Colon (tissue), 2 donors: ENCODE data around the gene PATL1.
A peak's percentile ranks its signal among the peaks of the same experiment; 100 is the strongest.
"Not testable (repeated sequence)": the region's sequence is repeated elsewhere in the genome, so short reads cannot be mapped to it uniquely, and the experiment has no call there.

Experiments used
- FAIRE-seq: peaks from 2 replicates; lab custom pipeline; 2012; peaks lifted over from hg19 to GRCh38; lab: Jason Lieb, UNC
- donor health status: control.
- donor health status: control.

The PATL1 gene

DNA sequence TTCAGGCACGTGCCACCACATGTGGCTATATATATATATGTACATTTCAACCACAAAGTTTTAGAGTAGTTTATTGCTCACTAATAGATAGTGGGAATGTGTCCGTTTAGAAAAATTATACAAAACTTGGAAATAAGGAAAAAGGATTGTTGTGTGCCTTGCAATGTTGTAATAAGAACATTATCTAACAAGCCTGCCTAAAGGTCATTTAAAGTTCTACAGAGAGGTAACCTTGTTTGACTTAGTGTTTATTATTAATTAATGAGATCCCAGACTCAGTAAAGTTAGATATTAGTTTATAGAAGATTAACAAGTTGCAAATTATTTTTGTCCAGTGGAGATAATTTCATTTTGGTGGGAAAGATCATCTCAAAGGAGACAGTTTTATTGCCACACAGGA lies 5.5 kb upstream of the PATL1 start:
- no peak for FAIRE-seq

DNA sequence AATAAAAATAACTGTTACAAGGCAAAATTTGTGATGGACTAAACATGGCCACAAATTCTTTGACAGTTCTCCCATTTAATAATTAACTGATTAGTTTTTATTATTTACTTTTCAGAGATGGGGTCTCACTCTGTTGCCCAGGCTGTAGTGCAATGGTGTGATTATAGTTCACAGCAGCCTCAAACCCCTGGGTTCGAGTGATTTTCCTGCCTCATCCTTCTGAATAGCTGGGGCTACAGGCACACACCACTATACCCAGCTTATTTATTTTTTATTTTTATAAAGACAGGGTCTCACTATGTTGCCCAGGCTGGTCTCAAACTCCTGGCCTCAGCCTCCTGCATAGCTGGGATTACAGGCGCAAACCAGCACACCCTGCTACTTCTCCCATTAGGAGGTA lies 4.5 kb upstream of the PATL1 start:
- FAIRE-seq = no peak

DNA sequence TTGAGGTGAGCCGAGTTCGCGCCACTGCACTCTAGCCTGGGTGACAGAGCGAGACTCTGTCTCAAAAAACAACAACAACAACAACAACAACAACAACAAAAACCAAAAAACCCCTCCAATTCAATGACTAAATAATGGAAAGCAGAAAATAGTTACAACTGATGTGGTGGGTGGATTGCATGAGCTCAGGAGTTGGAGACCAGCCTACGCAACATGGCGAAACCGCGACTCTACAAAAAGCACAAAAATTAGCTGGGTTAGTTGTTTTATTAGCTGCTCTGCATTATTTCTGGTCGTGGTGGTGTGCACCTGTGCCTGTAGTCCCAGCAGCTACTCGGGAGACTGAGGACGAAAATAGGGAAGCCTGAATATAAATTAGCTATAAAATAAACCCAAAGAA lies 2.6 kb upstream of the PATL1 start:
- no peak for FAIRE-seq

DNA sequence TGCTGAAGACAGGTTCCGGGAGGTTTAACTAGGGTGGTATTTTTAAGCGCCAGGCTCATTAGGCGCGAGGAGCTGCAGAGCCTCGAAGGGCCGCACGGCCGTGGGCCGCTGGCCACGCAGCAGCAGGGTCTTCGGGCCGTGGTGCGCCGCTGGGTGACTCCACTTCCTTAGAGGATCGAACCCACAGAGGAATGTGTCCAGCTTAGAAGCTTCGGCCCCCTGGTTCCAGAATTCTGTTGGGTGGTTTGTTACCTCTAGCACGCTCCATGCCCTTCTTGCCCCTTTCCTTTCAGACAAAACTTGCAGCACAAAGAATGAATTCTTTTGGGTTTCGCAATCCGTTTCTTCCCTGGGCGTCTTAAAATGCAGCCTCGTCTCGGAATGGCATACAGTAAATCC lies 773 bp upstream of the PATL1 start:
- no peak for FAIRE-seq

DNA sequence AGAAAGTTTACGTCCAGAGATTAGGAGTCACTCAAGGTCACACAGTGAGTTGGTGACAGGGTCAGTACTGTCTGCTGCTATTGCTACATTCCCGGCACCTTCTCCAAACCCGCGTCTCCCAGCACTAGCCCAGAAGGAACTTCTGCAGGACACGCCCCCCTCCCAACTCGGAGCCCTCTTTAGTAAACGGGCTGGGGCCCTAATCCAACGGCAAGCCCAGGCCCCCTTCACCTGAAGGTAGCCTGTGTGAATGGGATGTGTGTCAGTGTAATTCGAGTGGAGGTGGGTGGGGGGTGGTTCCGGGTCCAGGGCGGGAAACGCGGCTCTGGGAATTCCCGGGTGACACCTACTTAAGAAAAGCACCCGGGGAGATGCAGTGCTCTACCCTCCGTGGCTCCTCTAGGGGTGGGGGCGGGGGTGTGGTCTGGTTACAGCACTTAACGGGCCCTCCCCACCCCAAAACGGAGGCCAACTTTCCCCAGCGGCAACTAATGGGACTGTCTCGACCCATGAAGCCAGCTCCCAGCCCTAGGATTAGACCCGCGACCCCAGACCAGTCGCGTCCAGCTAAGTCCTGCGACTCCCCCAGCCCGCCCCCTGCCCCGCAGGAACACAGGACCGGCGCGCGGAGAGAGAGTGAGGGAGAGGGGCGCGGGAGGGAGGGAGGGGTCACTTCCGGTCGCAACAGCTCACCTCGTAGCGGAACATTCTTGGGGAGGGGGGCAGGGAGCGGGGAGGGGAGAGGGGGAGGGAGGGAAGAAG lies 468 bp downstream of the PATL1 start:
- no peak for FAIRE-seq

DNA sequence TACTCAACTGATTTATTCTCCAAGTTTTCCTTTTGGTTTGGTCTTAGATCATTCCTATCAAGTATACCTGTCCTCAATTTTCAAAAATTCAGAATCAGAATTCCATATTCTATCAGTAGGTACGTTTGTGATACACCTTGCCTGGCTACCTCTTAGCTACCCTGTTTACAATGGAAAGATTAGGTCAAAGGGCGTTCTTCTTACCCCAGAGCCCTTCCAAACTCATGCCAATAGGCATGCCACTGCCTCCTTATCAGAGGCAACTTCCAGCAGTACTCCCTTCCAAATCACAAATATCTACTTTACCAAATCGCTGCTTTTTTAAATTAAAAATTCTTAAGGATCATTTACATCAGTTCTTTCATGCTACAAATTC lies 1.0 kb downstream of the PATL1 start:
- FAIRE-seq = no peak

DNA sequence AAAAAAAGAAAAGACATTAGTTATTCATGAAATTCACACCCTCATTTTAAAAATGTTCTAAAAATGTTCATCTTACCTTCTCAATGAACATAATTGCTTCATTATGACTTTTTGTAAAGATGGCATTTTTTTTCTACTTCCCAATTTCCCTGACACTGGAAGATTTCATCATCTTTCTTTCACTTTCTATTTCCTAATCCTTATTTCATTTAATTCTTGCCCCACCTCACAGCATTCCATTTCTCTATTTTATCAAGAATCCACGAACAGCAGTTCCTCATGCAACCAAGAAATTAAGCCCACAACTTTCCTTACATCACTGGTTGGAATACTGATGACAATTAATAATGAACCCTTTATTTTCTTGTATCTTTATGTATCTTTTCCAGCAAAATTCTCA lies 1.9 kb downstream of the PATL1 start:
- no peak for FAIRE-seq

DNA sequence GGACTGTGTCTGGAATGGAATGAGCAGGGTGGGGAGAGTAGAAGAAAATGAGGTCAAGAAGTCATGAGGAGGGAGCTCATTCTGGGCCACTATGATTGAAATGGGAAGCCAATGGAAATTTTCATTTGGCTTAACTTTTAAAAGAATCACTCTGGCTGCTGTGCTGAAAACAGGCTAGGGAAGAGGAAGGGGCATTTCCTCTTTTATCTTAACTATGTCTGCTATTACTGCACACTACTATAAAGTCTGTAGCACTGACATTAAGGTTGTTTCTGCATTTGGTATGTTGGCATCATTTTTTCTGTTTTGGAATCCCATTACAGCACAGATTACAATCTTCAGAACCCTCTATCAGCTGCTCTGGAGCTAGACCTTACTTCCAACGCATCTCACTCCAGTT lies 8.2 kb downstream of the PATL1 start:
- no peak for FAIRE-seq

DNA sequence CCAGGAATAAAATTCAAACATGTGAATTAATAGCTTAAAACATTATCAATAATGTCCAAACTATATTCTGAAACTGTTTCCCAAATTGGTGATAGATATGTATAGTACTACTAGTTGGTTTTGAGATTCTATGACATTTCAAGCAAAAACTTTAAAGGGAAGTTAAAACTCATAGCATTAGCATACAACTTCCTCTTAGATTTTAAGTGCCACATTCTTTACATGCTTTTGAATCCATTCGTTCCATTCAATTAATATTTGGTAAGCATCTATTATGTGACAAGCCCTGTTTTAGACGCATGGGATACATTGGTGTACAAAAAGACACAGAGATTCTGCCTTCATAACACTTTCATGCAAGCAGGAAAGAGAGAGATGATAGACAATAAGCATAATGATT lies 8.9 kb downstream of the PATL1 start:
- no peak for FAIRE-seq

DNA sequence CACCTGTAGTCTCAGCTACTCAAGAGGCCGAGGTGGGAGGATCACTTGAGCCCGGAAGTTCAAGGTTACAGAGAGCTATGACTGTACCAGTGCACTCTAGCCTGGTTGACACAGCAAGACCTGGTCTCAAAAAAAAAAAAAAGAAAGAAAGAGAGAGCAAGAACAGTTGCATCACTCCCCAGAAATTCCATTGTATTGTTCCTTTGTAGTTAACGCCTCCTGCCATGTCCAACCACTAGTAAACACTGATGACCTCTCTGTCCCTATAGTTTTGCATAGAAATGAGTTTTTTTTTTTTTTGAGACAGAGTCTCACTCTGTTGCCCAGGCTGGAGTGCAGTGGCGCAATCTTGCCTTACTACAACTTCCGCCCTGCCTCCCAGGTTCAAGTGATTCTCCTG lies 10.8 kb downstream of the PATL1 start:
- FAIRE-seq = no peak

DNA sequence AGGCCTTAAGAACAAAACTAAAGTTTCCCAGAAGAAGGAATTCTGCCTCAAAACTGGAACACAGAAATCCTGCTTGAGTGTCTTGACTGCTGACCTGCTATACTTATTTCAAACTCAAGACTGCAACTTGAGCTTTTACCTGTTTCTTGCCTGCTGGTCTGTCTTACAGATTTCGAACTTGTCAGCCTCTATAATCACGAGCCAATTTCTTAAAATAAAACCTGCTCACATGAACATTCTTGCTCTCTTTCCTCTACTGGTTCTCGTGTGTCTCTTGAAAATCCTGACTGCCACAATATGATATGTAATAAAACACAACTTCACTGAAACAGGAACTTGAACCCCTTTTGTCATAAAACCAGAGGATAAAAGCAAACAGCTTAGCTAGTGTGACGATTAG lies 13.9 kb downstream of the PATL1 start:
- no peak for FAIRE-seq

DNA sequence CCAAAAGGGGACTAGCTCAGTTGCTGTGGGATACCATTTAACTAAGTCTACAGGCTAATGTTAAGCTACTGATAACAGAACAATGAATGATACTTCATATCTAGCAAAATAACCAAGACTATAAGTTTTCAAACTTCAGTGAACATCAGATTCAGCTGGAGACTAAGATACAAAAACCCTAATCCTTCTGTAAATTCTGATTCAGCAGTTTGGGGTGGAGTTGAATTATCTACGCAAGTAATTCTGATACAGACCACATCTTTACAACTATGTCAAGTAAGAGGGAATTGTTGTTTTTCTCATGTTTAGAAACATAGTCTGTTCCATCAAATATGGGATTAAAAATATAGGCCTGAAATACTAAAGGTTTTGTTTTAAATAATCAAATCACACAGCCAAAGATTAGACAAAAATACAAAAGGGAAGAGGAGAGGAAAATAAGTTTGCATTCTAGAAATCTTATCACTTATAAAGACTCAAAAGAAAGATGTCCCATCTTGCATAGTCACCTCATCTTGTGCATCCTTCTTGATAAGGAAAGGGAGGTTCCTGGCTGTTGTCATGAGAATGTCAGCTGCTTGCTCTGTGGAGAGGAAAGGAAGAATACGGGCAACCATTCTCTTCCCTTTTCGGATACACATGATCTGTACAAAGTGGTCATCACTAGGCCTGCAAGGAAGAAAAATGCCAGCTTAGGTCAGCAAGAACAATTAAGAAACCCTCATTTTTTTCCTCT lies 21.4 kb downstream of the PATL1 start:
- no peak for FAIRE-seq

DNA sequence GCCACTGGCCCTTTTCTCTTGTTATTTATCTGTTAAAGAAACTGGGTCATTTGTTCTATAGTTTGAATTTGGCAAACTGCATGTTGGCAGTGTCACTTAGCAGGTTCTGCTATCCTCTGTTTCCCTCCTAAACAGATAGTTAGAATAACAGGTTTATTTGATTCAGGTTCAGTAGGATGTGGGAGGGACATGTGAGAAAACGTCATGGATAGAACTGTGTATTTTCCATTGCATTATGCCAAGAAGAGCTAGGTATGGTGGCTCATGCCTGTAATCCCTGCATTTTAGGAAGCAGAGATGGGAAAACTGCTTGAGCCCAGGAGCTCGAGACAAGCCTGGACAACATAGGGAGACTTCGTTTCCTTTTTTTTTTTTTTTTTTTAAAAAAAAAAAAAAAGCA lies 24.3 kb downstream of the PATL1 start:
- FAIRE-seq = no peak

DNA sequence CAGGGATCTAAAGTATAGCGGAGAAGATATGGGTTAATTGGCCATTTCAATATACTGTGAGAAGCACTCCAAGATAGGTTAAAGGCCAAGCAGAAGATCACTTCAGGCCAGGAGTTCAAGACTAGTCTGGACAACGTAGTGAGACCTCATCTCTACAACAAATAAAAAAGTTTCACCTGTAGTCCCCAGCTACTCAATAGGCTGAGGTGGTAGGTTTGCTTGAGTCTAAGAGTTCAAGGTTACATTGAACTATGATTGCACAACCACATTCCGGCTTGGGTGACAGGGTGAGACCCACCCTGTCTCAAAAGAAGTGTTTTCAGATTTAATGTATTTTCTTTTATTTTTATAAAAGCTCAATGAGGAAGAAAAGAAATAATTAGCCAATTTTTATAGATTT lies 25.4 kb downstream of the PATL1 start:
- no peak for FAIRE-seq

DNA sequence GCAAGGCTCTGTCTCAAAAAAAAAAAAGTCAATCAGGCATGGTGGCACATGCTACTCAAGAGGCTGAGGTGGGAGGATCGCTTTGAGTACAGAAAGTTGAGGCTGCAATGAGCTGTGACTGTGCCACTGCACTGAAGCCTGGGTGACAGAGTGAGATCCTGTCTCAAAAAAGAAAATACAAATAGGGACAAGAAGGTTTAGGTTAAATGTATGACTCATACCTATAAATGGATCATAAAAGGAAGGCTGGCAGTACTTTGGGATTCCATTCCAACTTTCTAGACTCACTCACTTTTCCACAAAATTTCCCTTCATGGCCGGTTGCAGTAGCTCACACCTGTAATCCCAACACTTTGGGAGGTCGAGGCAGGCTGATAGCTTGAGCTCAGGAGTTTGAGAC lies 27.7 kb downstream of the PATL1 start:
- no peak for FAIRE-seq

DNA sequence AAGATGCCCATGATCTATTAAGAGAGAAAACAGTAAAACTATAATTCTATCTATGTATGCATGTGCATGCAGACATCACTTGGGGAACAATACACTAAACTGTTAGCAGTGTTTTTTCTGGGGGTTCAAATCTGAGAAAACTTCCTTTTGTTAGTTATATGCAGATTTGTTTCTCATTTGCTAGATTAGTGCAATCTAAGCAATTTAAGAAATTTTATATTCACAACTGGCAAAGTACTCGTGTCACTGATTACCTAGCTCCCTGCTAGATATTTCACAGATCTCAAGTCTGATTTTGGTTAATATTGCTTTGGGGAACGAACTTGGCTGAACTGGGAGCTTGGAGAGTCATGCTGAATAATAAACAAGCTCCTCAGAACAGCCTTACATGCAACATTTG lies 38.3 kb downstream of the PATL1 start:
- FAIRE-seq = no peak

DNA sequence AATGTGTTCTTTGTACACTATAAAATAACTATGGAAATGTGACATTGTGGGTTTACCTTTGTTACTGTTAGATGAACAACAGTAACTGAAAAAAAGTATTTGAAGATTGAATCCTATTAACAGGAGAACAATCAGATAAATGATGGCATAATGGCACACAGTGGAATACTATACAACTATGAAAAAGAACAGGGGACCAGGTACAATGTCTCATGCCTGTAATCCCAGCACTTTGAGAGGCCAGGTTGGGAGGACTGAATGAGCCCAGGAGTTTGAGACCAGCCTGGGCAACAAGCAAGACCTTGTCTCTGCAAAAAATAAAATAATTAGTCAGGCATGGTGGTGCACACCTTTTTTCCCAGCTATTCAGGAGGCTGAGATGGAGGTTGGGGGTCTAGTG lies 38.8 kb downstream of the PATL1 start:
- no peak for FAIRE-seq

DNA sequence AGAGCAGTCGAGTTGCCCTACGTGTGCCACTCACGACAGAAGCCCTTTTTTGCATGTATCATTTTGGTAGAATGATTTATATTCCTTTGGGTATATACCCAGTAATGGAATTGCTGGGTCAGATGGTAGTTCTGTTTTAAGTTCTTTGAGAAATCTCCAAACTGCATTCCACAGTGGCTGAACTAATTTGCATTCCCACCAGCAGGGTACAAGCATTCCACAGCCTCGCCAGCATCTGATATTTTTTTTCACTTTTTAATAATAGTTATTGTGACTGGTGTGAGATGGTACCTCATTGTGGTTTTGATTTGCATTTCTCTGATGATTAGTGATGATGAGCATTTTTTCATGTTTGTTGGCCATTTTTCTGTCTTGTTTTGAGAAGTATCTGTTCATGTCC lies 41.9 kb downstream of the PATL1 start:
- not testable (repeated sequence) for FAIRE-seq

DNA sequence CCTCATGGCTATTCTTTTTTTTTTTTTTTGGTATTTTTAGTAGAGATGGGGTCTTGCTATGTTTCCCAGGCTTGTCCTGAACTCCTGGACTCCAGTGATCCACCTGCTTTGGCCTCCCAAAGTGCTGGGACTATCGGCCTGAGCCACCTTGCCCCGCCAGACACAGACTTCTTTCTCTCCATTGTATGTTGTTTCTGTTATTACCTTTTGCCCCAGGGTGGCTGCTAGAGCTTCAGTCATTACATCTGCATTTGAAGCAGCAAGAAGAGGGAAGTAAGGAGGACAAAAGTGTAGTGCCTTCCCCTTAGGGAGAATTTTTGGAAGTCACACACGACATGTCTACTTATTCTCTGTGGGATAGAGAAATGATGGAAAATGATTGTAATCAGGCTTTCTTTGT lies 43.1 kb downstream of the PATL1 start:
- FAIRE-seq = no peak

DNA sequence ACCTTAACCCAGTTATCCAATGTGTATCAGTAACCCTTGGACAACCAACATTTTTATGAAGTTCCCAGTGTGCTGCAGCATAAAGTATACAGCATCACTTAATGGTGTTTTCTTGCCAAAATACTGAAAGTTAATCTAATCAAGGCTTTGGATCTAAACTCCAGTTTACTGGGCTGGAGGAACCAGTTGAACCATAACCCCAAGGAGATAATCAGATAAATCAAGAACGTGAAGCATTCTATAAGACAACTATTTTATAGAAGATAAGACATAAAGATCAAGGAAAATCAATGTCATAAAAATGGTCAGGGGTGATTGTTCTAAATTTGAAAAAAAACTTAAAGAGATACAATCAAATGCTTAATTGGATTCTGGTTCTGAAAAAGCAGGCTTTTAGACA lies 51.0 kb downstream of the PATL1 start:
- no peak for FAIRE-seq

DNA sequence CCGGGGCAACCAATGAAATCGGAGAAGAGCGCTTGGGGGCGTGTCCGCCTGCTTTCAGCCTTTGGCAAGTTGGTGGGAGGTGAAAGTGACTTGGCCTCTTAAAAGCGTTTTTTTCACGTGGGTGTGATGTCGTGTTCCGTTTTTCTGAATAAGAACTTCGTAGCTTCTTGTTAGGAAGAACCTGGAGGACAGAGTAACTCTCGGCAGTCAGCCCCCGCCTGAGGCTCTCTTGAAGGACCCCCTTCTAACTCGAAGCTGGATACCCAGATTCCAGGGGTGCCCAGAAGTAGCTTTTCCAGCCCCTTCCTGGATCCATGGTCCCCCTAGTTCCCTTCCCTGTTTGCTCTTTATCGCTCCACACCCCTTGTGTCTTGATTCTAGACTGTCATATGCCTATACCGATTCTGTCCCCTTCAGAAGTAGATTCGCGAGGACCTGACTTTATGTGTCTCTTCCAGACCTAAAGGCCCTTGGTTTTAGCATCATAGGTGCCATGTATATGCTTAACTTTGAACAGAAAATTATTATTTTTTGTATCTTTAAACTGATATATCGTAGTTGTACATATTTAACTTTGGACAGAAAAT lies 52.3 kb downstream of the PATL1 start:
- FAIRE-seq = no peak

DNA sequence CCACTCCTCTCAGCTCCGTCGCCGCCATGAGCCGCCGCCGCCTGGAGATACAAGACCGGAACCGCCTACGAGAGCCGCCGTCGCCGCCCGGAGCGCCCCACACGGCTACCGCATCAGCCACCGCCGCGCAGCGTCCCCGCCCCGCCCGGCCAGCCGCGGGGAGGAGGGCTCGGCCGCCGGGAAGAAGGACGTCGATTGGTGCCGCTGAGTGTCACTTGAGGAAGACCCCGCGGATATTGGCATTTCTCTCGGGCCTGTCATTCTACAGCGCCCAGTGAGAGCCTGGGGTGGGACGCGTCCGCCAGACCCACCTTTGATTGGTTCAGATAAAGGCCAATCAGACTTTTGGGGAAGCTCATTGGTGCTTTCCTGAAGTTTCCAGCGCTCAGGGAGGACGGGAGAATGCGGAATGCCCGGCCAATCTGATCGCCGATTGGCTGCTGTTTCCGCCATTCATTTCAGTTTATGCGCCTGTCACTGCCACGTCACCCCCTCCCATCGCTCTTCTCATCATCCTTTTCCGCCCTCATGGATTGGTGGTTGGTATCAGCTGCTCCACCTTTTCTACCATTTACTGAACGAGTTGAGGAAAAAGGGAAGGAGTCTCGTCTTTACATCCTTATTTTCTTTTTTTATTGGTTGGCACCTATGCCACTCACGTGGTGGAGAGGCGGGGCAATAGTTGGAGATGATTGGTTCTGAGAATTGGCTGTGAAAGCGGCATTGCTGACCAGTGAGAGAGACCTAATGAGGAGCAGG lies 53.0 kb downstream of the PATL1 start, which contains the start of gene OSBP:
Gene OSBP (minus strand): TSS at position 138 of the 759 bp plus-strand sequence. CDS start 110 bp downstream, at position 28.
- FAIRE-seq = peak; percentile 96

DNA sequence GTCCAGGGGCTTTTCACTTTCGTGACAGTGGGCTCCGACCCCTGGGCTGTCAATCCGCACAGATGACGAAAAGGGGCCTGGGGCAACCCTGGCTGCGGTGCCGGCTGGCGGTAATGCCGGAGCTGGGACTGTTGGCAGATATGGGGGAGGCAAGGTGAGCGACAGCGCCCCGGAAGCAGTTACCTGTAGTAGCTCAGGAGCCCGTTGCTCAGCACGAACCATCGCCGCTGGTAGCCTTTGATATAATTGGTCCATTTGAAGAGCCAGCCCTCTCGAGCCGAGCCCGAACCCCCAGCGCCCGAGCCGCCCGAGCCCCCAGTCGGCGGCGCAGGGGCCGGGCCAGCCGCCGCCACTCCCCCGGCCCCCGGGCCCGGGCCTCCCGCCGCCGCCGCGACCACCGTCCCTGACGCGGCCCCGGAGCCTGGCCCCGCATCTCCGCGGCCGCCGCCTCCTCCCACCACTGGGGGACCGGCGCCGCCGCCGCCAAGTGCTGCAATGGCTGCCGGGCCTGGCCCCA lies 53.7 kb downstream of the PATL1 start:
- FAIRE-seq = no peak
